ENCODE data around the gene DLGAP1.
"Not testable (repeated sequence)": the region's sequence is repeated elsewhere in the genome, so short reads cannot be mapped to it uniquely, and the experiment has no call there.

The DLGAP1 gene

GRCh38 chr18:3472121-3472520 lies 983.0 kb downstream of the DLGAP1 start:
- not testable (repeated sequence) for DNase-seq

- DNase-seq = no peak
Measured at GRCh38 chr18:3471141-3471648, 983.9 kb downstream of the DLGAP1 start.

- DNase-seq = no peak
Measured at GRCh38 chr18:3468833-3469232, 986.3 kb downstream of the DLGAP1 start.

- no peak for DNase-seq
Measured at GRCh38 chr18:3468066-3468705, 986.9 kb downstream of the DLGAP1 start.

- DNase-seq = no peak
Measured at GRCh38 chr18:3466872-3467271, 988.2 kb downstream of the DLGAP1 start.

GRCh38 chr18:3466045-3466444 lies 989.1 kb downstream of the DLGAP1 start:
- DNase-seq = no peak

GRCh38 chr18:3463051-3463450 lies 992.1 kb downstream of the DLGAP1 start:
- DNase-seq = no peak

GRCh38 chr18:3461704-3462103 lies 993.4 kb downstream of the DLGAP1 start:
- DNase-seq = no peak

GRCh38 chr18:3460823-3461398 lies 994.2 kb downstream of the DLGAP1 start:
- no peak for DNase-seq

- no peak for DNase-seq
Measured at GRCh38 chr18:3458952-3459853, 995.9 kb downstream of the DLGAP1 start.

GRCh38 chr18:3458378-3458777 lies 996.7 kb downstream of the DLGAP1 start:
- no peak for DNase-seq

GRCh38 chr18:3457261-3457724 lies 997.8 kb downstream of the DLGAP1 start:
- DNase-seq = no peak

- DNase-seq = no peak
Measured at GRCh38 chr18:3456686-3457069, 998.4 kb downstream of the DLGAP1 start.

GRCh38 chr18:3455907-3456685 lies 999.0 kb downstream of the DLGAP1 start:
- DNase-seq = no peak

- no peak for DNase-seq
Measured at GRCh38 chr18:3455090-3455635, 999.9 kb downstream of the DLGAP1 start.

- peak; percentile 64 for DNase-seq
Measured at GRCh38 chr18:3454365-3455089, 1000.6 kb downstream of the DLGAP1 start.

GRCh38 chr18:3453540-3454364 lies 1001.4 kb downstream of the DLGAP1 start:
- peak; percentile 34 for DNase-seq

GRCh38 chr18:3452750-3453539 lies 1002.2 kb downstream of the DLGAP1 start:
- DNase-seq = no peak

GRCh38 chr18:3451989-3452749 lies 1002.9 kb downstream of the DLGAP1 start:
- DNase-seq = peak; percentile 52

Data from RPMI8226 (cell line).